Liver (tissue), 3 donors: Measurements from ENCODE around the gene CARMIL1.

ENCODE experiments used
- SP1 ChIP-seq: IDR thresholded peaks from 2 replicates; pipeline ENCODE4 v1.6.1; 2018; ENCODE audit warnings: antibody characterized with exemption, mild to moderate bottlenecking
- TF ChIP-seq, protein P1 (sequence below): fragments of 150-350 bp; IDR thresholded peaks from 2 replicates; pipeline ENCODE4 v1.5.1; 2017; ENCODE audit warnings: improper control_type of control experiment, low read depth, low read length; ENCODE audit not compliant: missing input control
- donor health status: healthy.
- donor health status: healthy.

DNA sequence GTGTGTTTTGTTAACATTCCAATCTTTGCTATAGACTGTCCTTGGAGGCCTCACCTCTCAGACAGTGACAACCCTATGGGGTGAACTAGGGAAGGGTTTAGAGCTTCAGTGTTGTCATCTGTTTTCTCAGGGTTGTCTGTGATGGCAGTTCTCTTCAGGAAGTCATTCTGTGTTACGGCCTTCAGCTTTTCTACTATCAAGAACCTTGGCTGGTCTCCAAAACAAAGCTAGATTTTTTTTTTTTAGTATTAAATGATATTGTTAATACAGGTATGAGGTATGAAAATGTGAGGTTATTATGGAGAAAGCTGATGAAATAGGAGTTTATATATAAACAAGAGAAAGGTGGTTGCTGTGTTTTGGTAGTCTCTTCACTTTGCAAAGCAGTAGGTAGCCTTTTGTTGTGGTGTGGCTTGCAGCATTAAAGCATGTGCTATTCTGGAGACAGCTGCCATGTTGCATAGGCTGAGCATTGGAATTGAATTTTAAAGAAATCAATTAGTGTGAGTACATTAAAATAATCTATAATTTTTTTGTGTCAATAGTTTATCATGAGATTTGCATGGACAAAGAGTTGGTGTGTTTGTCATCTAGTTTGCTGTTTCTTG is 162.6 kb downstream of the CARMIL1 start:
- TF ChIP-seq, protein P1, sequence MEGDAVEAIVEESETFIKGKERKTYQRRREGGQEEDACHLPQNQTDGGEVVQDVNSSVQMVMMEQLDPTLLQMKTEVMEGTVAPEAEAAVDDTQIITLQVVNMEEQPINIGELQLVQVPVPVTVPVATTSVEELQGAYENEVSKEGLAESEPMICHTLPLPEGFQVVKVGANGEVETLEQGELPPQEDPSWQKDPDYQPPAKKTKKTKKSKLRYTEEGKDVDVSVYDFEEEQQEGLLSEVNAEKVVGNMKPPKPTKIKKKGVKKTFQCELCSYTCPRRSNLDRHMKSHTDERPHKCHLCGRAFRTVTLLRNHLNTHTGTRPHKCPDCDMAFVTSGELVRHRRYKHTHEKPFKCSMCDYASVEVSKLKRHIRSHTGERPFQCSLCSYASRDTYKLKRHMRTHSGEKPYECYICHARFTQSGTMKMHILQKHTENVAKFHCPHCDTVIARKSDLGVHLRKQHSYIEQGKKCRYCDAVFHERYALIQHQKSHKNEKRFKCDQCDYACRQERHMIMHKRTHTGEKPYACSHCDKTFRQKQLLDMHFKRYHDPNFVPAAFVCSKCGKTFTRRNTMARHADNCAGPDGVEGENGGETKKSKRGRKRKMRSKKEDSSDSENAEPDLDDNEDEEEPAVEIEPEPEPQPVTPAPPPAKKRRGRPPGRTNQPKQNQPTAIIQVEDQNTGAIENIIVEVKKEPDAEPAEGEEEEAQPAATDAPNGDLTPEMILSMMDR, result no peak
- no peak for TF ChIP-seq SP1
